SK-N-SH (cell line): ENCODE results near the gene COL9A3. TPM values are rescaled to one million over a fixed set of nuclear protein-coding genes. Genes with fewer than 3 reads are reported as not detected.

Experiments used
- CTCF ChIA-PET: fragments of 300-600, 350-600 bp; formaldehyde crosslinking; extraction: SDS; loops from one replicate; lab custom pipeline; 2021; lab: Yijun Ruan, JAX
- POLR2A ChIA-PET: fragments of 350-600 bp; sonication (Branson Sonifier 250); formaldehyde crosslinking; extraction: SDS; loops from one replicate; lab custom pipeline; 2020; ENCODE audit warnings: antibody characterized with exemption, inconsistent platforms; lab: Yijun Ruan, JAX
- DNase-seq: peaks from one replicate; pipeline ENCODE4 v3.0.0; 2012
- H2AFZ ChIP-seq: fragments of 200-600 bp; sonication (generic); 2 replicates; pipeline ENCODE4 v1.8.1; 2016; ENCODE audit warnings: antibody characterized with exemption, mild to moderate bottlenecking, low read depth
- H3F3A ChIP-seq: fragments of 200-600 bp; sonication (generic); replicated peaks from 2 replicates; pipeline ENCODE3; 2016; ENCODE audit warnings: antibody characterized with exemption, mild to moderate bottlenecking; ENCODE audit not compliant: insufficient read depth
- H3K27ac ChIP-seq, 2 experiments: fragments of 200-500 bp in 1 of 2; fragments of 200-600 bp in 1 of 2; sonication (Bioruptor generic) in 1 of 2; sonication (generic), shearing (Covaris generic) in 1 of 2; 2 replicates each; pipeline versions ENCODE4 v1.5.1 to v1.6.1; 2014 to 2016; ENCODE audit warnings: low read depth in 2 of 2, inconsistent platforms in 1 of 2, low read length in 1 of 2, mild to moderate bottlenecking in 1 of 2, mixed read lengths in 1 of 2
- H3K27me3 ChIP-seq: fragments of 200-600 bp; sonication (generic), shearing (Covaris generic); 2 replicates; pipeline ENCODE4 v1.6.1; 2016; ENCODE audit warnings: mixed run types; ENCODE audit not compliant: insufficient read depth
- H3K36me3 ChIP-seq, 2 experiments: fragments of 200-500 bp in 1 of 2; fragments of 200-600 bp in 1 of 2; sonication (Bioruptor generic) in 1 of 2; sonication (generic) in 1 of 2; replicated peaks in 1 of 2; 2 replicates each; pipeline versions ENCODE3 to v1.5.1; 2014 to 2016; ENCODE audit warnings: low read length in 1 of 2, mild to moderate bottlenecking in 1 of 2; ENCODE audit not compliant: insufficient read depth in 2 of 2, control insufficient read depth in 1 of 2
- H3K4me1 ChIP-seq, 2 experiments: fragments of 200-500 bp in 1 of 2; fragments of 200-600 bp in 1 of 2; sonication (Bioruptor generic) in 1 of 2; sonication (generic), shearing (Covaris generic) in 1 of 2; 2 replicates each; pipeline versions ENCODE4 v1.5.1 to v1.6.1; 2014 to 2016; ENCODE audit warnings: low read depth in 1 of 2, low read length in 1 of 2, mixed run types in 1 of 2; ENCODE audit not compliant: insufficient read depth in 2 of 2, control insufficient read depth in 1 of 2
- H3K4me2 ChIP-seq: fragments of 200-600 bp; sonication (generic), shearing (Covaris generic); 2 replicates; pipeline ENCODE4 v1.6.1; 2017; ENCODE audit warnings: mixed run types
- H3K4me3 ChIP-seq, 2 experiments: fragments of 200-500 bp in 1 of 2; fragments of 200-600 bp in 1 of 2; sonication (Bioruptor generic) in 1 of 2; sonication (generic), shearing (Covaris generic) in 1 of 2; 2 replicates each; pipeline versions ENCODE4 v1.5.1 to v1.8.1; 2014 to 2016; ENCODE audit warnings: low read depth in 2 of 2, inconsistent platforms in 1 of 2, low read length in 1 of 2, mild to moderate bottlenecking in 1 of 2, mixed read lengths in 1 of 2, moderate library complexity in 1 of 2
- H3K79me2 ChIP-seq: fragments of 200-600 bp; sonication (generic); 2 replicates; pipeline ENCODE4 v1.8.1; 2017; ENCODE audit warnings: mild to moderate bottlenecking; ENCODE audit not compliant: insufficient read depth
- H3K9ac ChIP-seq: fragments of 200-600 bp; sonication (generic); 2 replicates; pipeline ENCODE4 v1.6.1; 2017; ENCODE audit warnings: mixed run types
- H3K9me2 ChIP-seq: fragments of 200-600 bp; sonication (generic); 2 replicates; pipeline ENCODE4 v1.6.1; 2017; ENCODE audit warnings: mixed run types
- H3K9me3 ChIP-seq: fragments of 200-600 bp; sonication (generic); 2 replicates; pipeline ENCODE4 v1.6.1; 2017; ENCODE audit warnings: mixed run types, mild to moderate bottlenecking, moderate library complexity
- H4K20me1 ChIP-seq: fragments of 200-600 bp; sonication (generic); 2 replicates; pipeline ENCODE4 v1.6.1; 2017; ENCODE audit warnings: mild to moderate bottlenecking, mixed run types; ENCODE audit not compliant: insufficient read depth
- CHD2 ChIP-seq: fragments of 150-350 bp; IDR thresholded peaks from 2 replicates; pipeline ENCODE4 v1.6.1; 2018; ENCODE audit warnings: low read length; ENCODE audit not compliant: partially characterized antibody
- CTCF ChIP-seq: fragments of 200-600 bp; sonication (generic); IDR thresholded peaks from 2 replicates; pipeline ENCODE4 v1.6.1; 2017; ENCODE audit warnings: antibody characterized with exemption, mild to moderate bottlenecking, moderate library complexity
- EP300 ChIP-seq, 2 experiments: IDR thresholded peaks; 2 replicates each; pipeline versions ENCODE4 v1.4.0 to v1.6.1; 2012; ENCODE audit warnings: borderline replicate concordance in 1 of 2, low read depth in 1 of 2, low read length in 1 of 2
- EZH2phosphoT487 ChIP-seq: fragments of 200-600 bp; sonication (generic); IDR thresholded peaks from 2 replicates; pipeline ENCODE4 v1.6.1; 2017; ENCODE audit warnings: low read depth, mixed run types, mild to moderate bottlenecking, antibody characterized with exemption, moderate library complexity, borderline replicate concordance
- FOSL2 ChIP-seq: IDR thresholded peaks from 2 replicates; pipeline ENCODE4 v1.4.0; 2012; ENCODE audit warnings: low read depth, mild to moderate bottlenecking, moderate library complexity, borderline replicate concordance
- FOXM1 ChIP-seq: IDR thresholded peaks from 2 replicates; pipeline ENCODE4 v1.4.0; 2012; ENCODE audit warnings: low read depth, mild to moderate bottlenecking
- GABPA ChIP-seq: IDR thresholded peaks from 2 replicates; pipeline ENCODE4 v1.4.0; 2012; ENCODE audit warnings: low read depth, mild to moderate bottlenecking
- IRF3 ChIP-seq: fragments of 150-350 bp; IDR thresholded peaks from 2 replicates; pipeline ENCODE4 v1.6.1; 2016; ENCODE audit warnings: mild to moderate bottlenecking, low read depth, low read length
- MEF2A ChIP-seq: IDR thresholded peaks from 2 replicates; pipeline ENCODE4 v1.4.0; 2012; ENCODE audit warnings: low read depth, borderline replicate concordance
- MXI1 ChIP-seq: IDR thresholded peaks from 2 replicates; pipeline ENCODE4 v1.6.1; 2012; ENCODE audit warnings: mild to moderate bottlenecking, low read depth, low read length, improper control_type of control experiment
- POLR2AphosphoS5 ChIP-seq: IDR thresholded peaks from 2 replicates; pipeline ENCODE4 v1.6.1; 2012; ENCODE audit warnings: low read depth, low read length
- RCOR1 ChIP-seq: fragments of 150-350 bp; IDR thresholded peaks from 2 replicates; pipeline ENCODE4 v1.6.1; 2017; ENCODE audit warnings: antibody characterized with exemption, low read length
- RFX5 ChIP-seq: IDR thresholded peaks from 2 replicates; pipeline ENCODE4 v1.6.1; 2012; ENCODE audit warnings: mild to moderate bottlenecking, improper control_type of control experiment, low read length
- RXRA ChIP-seq: IDR thresholded peaks from 2 replicates; pipeline ENCODE4 v1.4.0; 2012; ENCODE audit warnings: low read depth, mild to moderate bottlenecking, borderline replicate concordance
- SIN3A ChIP-seq: IDR thresholded peaks from 2 replicates; pipeline ENCODE4 v1.6.1; 2012; ENCODE audit warnings: low read depth, mild to moderate bottlenecking, low read length, moderate library complexity, borderline replicate concordance
- TAF1 ChIP-seq: IDR thresholded peaks from 2 replicates; pipeline ENCODE4 v1.6.1; 2012; ENCODE audit warnings: low read depth, mild to moderate bottlenecking, low read length, moderate library complexity, borderline replicate concordance
- TCF12 ChIP-seq: IDR thresholded peaks from 2 replicates; pipeline ENCODE4 v1.4.0; 2012
- YY1 ChIP-seq: IDR thresholded peaks from 2 replicates; pipeline ENCODE4 v1.4.0; 2012; ENCODE audit warnings: low read depth, mild to moderate bottlenecking
- WGBS: methylation state at CpG from one replicate; pipeline ENCODE4 v1.1.6; 2017; ENCODE audit warnings: low lambda C conversion rate; 5-methylcytosine and 5-hydroxymethylcytosine counted together
- polyA plus RNA-seq, 3 experiments: library from polyadenylated mRNA; depleted of rRNA; stranded (reverse); fragments of >200 nt; gene quantifications; 2 replicates each; pipeline ENCODE4 v1.2.3, GENCODE V29; 2012

Gene COL9A3
- polyA plus RNA-seq, 1 of the 3 experiments (the other 2 are of a cell fraction) = 2.5 TPM

GRCh38 chr20:62812907-62813200 lies 4.0 kb upstream of the COL9A3 start:
- Histone ChIP-seq H3K27me3 (no peaks in the 10 kb centered on the region), H4K20me1 (peaks cover 10% of the 10 kb centered on the region), H3K27ac (no peak overlapping the region), H3K4me2 (no peak overlapping the region), H3F3A (no peaks in the 10 kb centered on the region), H3K36me3 (peaks cover 12 to 51% of the 10 kb centered on the region in 2 experiments), H3K79me2 (0 out of 2 replicates have a peak, but pooled peaks cover 3% of the 10 kb centered on the region), H3K9me2 (no peaks in the 10 kb centered on the region), H3K9me3 (no peaks in the 10 kb centered on the region), H2AFZ (no peak overlapping the region), H3K4me3 (no peak overlapping the region), H3K4me1 (peaks cover 4 to 30% of the 10 kb centered on the region in 2 experiments; a peak in 2 of 4 replicates), H3K9ac (no peak overlapping the region)
- ChIA-PET POLR2A (no interaction called here), CTCF (no interaction called here)
- WGBS = 93% methylated on average over 7 of the region's 11 CpGs
- no peak for DNase-seq
- TF ChIP-seq YY1 (no peak), TCF12 (no peak), MEF2A (no peak), GABPA (no peak), TAF1 (no peak), MXI1 (no peak), CHD2 (no peak), EZH2phosphoT487 (no peak), FOXM1 (no peak), CTCF (no peak), FOSL2 (no peak), RFX5 (no peak), RXRA (no peak), EP300 (IDR thresholded peaks at IDR 0.05; ENCODE audit: borderline replicate concordance in 1 of 2, low read depth in 1 of 2, low read length in 1 of 2) (no peak), POLR2AphosphoS5 (no peak), SIN3A (no peak), IRF3 (no peak), RCOR1 (no peak)
